Neural cell (in vitro differentiated cells): ENCODE data around the gene FZD10. TPM values are rescaled to one million over a fixed set of nuclear protein-coding genes. Genes with fewer than 3 reads are reported as not detected.

Experiments
- H2AFZ ChIP-seq: fragments of 200-600, 300-800 bp; sonication (generic), shearing (Covaris generic); 2 replicates; pipeline ENCODE4 v1.6.0; 2014; ENCODE audit warnings: low read depth, mild to moderate bottlenecking, antibody characterized with exemption, low read length, moderate library complexity
- H3F3A ChIP-seq: fragments of 200-600 bp; shearing (Covaris generic); 2 replicates; pipeline ENCODE4 v1.6.1; 2016; ENCODE audit warnings: mild to moderate bottlenecking, moderate library complexity, mixed read lengths, antibody characterized with exemption, low read length; ENCODE audit not compliant: insufficient read depth, poor library complexity, severe bottlenecking
- H3K27ac ChIP-seq: fragments of 200-600, 300-800 bp; sonication (generic), shearing (Covaris generic); 2 replicates; pipeline ENCODE4 v1.5.1; 2014; ENCODE audit warnings: mild to moderate bottlenecking, low read length, moderate library complexity
- H3K27me3 ChIP-seq: fragments of 300-800, 200-600 bp; sonication (generic), shearing (Covaris generic); 2 replicates; pipeline ENCODE4 v1.6.0; 2014; ENCODE audit warnings: mild to moderate bottlenecking, low read depth, low read length, moderate library complexity; ENCODE audit not compliant: insufficient read depth
- H3K36me3 ChIP-seq: fragments of 300-800, 200-600 bp; sonication (generic), shearing (Covaris generic); 2 replicates; pipeline ENCODE4 v1.5.1; 2014; ENCODE audit warnings: mild to moderate bottlenecking, antibody characterized with exemption, low read length, moderate library complexity; ENCODE audit not compliant: insufficient read depth
- H3K4me2 ChIP-seq: fragments of 300-800, 200-600 bp; sonication (generic), shearing (Covaris generic); 2 replicates; pipeline ENCODE4 v1.6.0; 2014; ENCODE audit warnings: mild to moderate bottlenecking, low read length
- H3K4me3 ChIP-seq: fragments of 300-800, 200-600 bp; sonication (generic), shearing (Covaris generic); 2 replicates; pipeline ENCODE4 v1.5.1; 2014; ENCODE audit warnings: mild to moderate bottlenecking, low read length, moderate library complexity
- H3K79me2 ChIP-seq: fragments of 200-600 bp; shearing (Covaris generic); replicated peaks from 2 replicates; pipeline ENCODE4 v1.6.0; 2014; ENCODE audit warnings: mild to moderate bottlenecking, low read length, moderate library complexity; ENCODE audit not compliant: insufficient read depth
- H3K9ac ChIP-seq: fragments of 300-800, 200-600 bp; sonication (generic), shearing (Covaris generic); 2 replicates; pipeline ENCODE4 v1.6.1; 2016; ENCODE audit warnings: mild to moderate bottlenecking, low read length, mixed read lengths
- H3K9me2 ChIP-seq: fragments of 200-600 bp; shearing (Covaris generic); 2 replicates; pipeline ENCODE4 v1.6.1; 2016; ENCODE audit warnings: mild to moderate bottlenecking, low read length, mixed read lengths; ENCODE audit not compliant: insufficient read depth
- H3K9me3 ChIP-seq: fragments of 200-600, 300-800 bp; sonication (generic), shearing (Covaris generic); 2 replicates; pipeline ENCODE4 v1.6.1; 2016; ENCODE audit warnings: mild to moderate bottlenecking, mixed run types, low read length, moderate library complexity, mixed read lengths
- H4K20me1 ChIP-seq: fragments of 200-600 bp; shearing (Covaris generic); 2 replicates; pipeline ENCODE4 v1.6.1; 2016; ENCODE audit warnings: mild to moderate bottlenecking, mixed run types; ENCODE audit not compliant: insufficient read depth
- EP300 ChIP-seq: fragments of 450-650 bp; conservative IDR thresholded peaks from 2 replicates; pipeline ENCODE4 v1.6.1; 2014; ENCODE audit warnings: antibody characterized with exemption, mild to moderate bottlenecking, moderate library complexity; ENCODE audit not compliant: poor library complexity, severe bottlenecking
- EZH2 ChIP-seq: fragments of 200-600, 300-800 bp; shearing (Covaris generic), sonication (generic); IDR thresholded peaks from 2 replicates; pipeline ENCODE4 v1.6.1; 2014; ENCODE audit warnings: antibody characterized with exemption, low read length, borderline replicate concordance, mild to moderate bottlenecking; ENCODE audit not compliant: insufficient read depth, poor library complexity, severe bottlenecking
- MXI1 ChIP-seq: fragments of 450-650 bp; conservative IDR thresholded peaks from 2 replicates; pipeline ENCODE4 v1.6.1; 2014; ENCODE audit warnings: antibody characterized with exemption, mild to moderate bottlenecking; ENCODE audit not compliant: poor library complexity, severe bottlenecking
- POLR2AphosphoS5 ChIP-seq: IDR thresholded peaks from 2 replicates; pipeline ENCODE4 v1.6.1; 2012
- RAD21 ChIP-seq: fragments of 450-650 bp; conservative IDR thresholded peaks from 2 replicates; pipeline ENCODE4 v1.6.1; 2014; ENCODE audit warnings: antibody characterized with exemption, mild to moderate bottlenecking, moderate library complexity
- REST ChIP-seq: IDR thresholded peaks from 2 replicates; pipeline ENCODE4 v1.6.1; 2012; ENCODE audit warnings: borderline replicate concordance
- SMC3 ChIP-seq: fragments of 450-650 bp; conservative IDR thresholded peaks from 2 replicates; pipeline ENCODE4 v1.6.1; 2014; ENCODE audit warnings: antibody characterized with exemption, mild to moderate bottlenecking, moderate library complexity; ENCODE audit not compliant: poor library complexity
- TAF1 ChIP-seq: IDR thresholded peaks from 2 replicates; pipeline ENCODE4 v1.6.1; 2012; ENCODE audit warnings: low read depth
- polyA plus RNA-seq: library from polyadenylated mRNA; depleted of rRNA; stranded (reverse); fragments of >200 nt; gene quantifications from 2 replicates; pipeline ENCODE4 v1.2.3, GENCODE V29; 2014
- TF ChIP-seq, protein P1 (sequence below): fragments of 450-650 bp; IDR thresholded peaks from 2 replicates; pipeline ENCODE4 v1.5.1; 2014; ENCODE audit warnings: antibody characterized with exemption, mild to moderate bottlenecking, moderate library complexity; ENCODE audit not compliant: poor library complexity, severe bottlenecking

The FZD10 gene
- polyA plus RNA-seq, 1 donor from 2014 or later: not detected

GRCh38 chr12:130152386-130152785 lies 9.9 kb upstream of the FZD10 start:
- H3K27ac ChIP-seq: no peak overlapping the region
- no peak overlapping the region for H3K9ac ChIP-seq
- no peaks in the 10 kb centered on the region for H3K79me2 ChIP-seq
- H3K9me2 ChIP-seq: no peaks in the 10 kb centered on the region
- no peaks in the 10 kb centered on the region for H4K20me1 ChIP-seq
- no peak overlapping the region for H3K4me3 ChIP-seq
- H3K36me3 ChIP-seq: no peaks in the 10 kb centered on the region
- TF ChIP-seq EZH2: no peak
- no peak for TF ChIP-seq MXI1
- TF ChIP-seq POLR2AphosphoS5: no peak
- TF ChIP-seq, protein P1, sequence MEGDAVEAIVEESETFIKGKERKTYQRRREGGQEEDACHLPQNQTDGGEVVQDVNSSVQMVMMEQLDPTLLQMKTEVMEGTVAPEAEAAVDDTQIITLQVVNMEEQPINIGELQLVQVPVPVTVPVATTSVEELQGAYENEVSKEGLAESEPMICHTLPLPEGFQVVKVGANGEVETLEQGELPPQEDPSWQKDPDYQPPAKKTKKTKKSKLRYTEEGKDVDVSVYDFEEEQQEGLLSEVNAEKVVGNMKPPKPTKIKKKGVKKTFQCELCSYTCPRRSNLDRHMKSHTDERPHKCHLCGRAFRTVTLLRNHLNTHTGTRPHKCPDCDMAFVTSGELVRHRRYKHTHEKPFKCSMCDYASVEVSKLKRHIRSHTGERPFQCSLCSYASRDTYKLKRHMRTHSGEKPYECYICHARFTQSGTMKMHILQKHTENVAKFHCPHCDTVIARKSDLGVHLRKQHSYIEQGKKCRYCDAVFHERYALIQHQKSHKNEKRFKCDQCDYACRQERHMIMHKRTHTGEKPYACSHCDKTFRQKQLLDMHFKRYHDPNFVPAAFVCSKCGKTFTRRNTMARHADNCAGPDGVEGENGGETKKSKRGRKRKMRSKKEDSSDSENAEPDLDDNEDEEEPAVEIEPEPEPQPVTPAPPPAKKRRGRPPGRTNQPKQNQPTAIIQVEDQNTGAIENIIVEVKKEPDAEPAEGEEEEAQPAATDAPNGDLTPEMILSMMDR: no peak
- TF ChIP-seq RAD21: no peak
- no peak for TF ChIP-seq EP300
- TF ChIP-seq SMC3: no peak
- TF ChIP-seq TAF1: no peak
- no peak for TF ChIP-seq REST
- H2AFZ ChIP-seq: no peak overlapping the region
- H3K27me3 ChIP-seq: peaks cover 85% of the 10 kb centered on the region
- H3K4me2 ChIP-seq: no peak overlapping the region
- no peaks in the 10 kb centered on the region for H3K9me3 ChIP-seq
- H3F3A ChIP-seq: no peaks in the 10 kb centered on the region

GRCh38 chr12:130153803-130154202 lies 8.5 kb upstream of the FZD10 start:
- Histone ChIP-seq H3K36me3 (no peaks in the 10 kb centered on the region), H3K9ac (no peak overlapping the region), H3K4me3 (no peak overlapping the region), H3K9me3 (no peaks in the 10 kb centered on the region), H3K79me2 (no peaks in the 10 kb centered on the region), H3K27me3 (peaks cover 90% of the 10 kb centered on the region), H3K27ac (no peak overlapping the region), H2AFZ (no peak overlapping the region), H3K9me2 (no peaks in the 10 kb centered on the region), H3K4me2 (no peak overlapping the region), H4K20me1 (no peaks in the 10 kb centered on the region), H3F3A (no peaks in the 10 kb centered on the region)
- no peak for TF ChIP-seq REST
- TF ChIP-seq EZH2: no peak
- no peak for TF ChIP-seq RAD21
- TF ChIP-seq, protein P1: no peak
- no peak for TF ChIP-seq SMC3
- TF ChIP-seq POLR2AphosphoS5: no peak
- TF ChIP-seq TAF1: no peak
- TF ChIP-seq MXI1: no peak
- no peak for TF ChIP-seq EP300
